Measurements from ENCODE around the gene DHX34. TPM values are rescaled to one million over a fixed set of nuclear protein-coding genes. Genes with fewer than 3 reads are reported as not detected.

DHX34 gene
- polyA plus RNA-seq, 1 of the 3 experiments (the other 2 are of a cell fraction) = 16.4 TPM

DNA sequence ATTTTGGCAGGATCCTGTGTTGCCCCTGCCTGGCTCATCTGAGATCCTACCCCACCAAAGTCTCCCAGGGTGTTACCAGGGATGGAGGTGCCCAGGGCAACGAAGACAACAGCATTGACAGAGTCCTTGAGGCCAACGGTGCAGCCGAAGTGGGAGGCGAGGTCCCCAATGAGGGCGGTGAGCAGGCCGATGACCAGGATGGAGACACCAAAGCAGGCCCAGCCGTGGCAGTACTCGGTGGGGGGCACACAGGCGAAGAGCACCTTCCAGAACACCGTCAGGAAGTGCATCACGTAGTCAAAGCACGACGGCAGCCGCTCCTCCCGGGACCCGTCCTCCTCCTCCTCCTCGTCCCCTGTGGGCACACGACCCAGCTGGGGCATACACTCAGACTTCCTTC lies 83.0 kb downstream of the DHX34 start:
- ChIA-PET POLR2A (no interaction called here), CTCF (interaction anchor here (0.7 to 9.3 kb wide), 9 partner anchors 15 to 274 kb away, joined by 3 to 168 read pairs (median 10); partner anchors contain the start of genes KPTN and NAPA)
- TF ChIP-seq POLR2AphosphoS5 (IDR thresholded peaks at IDR 0.05; ENCODE audit: low read depth, low read length) = no peak
- TF ChIP-seq YY1 (IDR thresholded peaks at IDR 0.05; ENCODE audit: low read depth) = no peak
- no peak for TF ChIP-seq TCF12 (IDR thresholded peaks at IDR 0.05)
- TF ChIP-seq RCOR1 (IDR thresholded peaks at IDR 0.05; ENCODE audit: low read length) = no peak
- TF ChIP-seq, protein P1, sequence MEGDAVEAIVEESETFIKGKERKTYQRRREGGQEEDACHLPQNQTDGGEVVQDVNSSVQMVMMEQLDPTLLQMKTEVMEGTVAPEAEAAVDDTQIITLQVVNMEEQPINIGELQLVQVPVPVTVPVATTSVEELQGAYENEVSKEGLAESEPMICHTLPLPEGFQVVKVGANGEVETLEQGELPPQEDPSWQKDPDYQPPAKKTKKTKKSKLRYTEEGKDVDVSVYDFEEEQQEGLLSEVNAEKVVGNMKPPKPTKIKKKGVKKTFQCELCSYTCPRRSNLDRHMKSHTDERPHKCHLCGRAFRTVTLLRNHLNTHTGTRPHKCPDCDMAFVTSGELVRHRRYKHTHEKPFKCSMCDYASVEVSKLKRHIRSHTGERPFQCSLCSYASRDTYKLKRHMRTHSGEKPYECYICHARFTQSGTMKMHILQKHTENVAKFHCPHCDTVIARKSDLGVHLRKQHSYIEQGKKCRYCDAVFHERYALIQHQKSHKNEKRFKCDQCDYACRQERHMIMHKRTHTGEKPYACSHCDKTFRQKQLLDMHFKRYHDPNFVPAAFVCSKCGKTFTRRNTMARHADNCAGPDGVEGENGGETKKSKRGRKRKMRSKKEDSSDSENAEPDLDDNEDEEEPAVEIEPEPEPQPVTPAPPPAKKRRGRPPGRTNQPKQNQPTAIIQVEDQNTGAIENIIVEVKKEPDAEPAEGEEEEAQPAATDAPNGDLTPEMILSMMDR (IDR thresholded peaks at IDR 0.05) = no peak
- TF ChIP-seq NRF1 (IDR thresholded peaks at IDR 0.05; ENCODE audit: low read depth, low read length) = no peak
- no peak for TF ChIP-seq GATA2 (CRISPR knock-in tag; IDR thresholded peaks at IDR 0.05)
- TF ChIP-seq GABPA (IDR thresholded peaks at IDR 0.05; ENCODE audit: low read depth) = no peak
- no peak for TF ChIP-seq EP300 (IDR thresholded peaks at IDR 0.05; ENCODE audit: borderline replicate concordance in 1 of 2, low read depth in 1 of 2, low read length in 1 of 2)
- TF ChIP-seq, protein P2, sequence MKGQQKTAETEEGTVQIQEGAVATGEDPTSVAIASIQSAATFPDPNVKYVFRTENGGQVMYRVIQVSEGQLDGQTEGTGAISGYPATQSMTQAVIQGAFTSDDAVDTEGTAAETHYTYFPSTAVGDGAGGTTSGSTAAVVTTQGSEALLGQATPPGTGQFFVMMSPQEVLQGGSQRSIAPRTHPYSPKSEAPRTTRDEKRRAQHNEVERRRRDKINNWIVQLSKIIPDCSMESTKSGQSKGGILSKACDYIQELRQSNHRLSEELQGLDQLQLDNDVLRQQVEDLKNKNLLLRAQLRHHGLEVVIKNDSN (IDR thresholded peaks at IDR 0.05; ENCODE audit: borderline replicate concordance, low read depth) = no peak
- no peak for TF ChIP-seq SMC3 (IDR thresholded peaks at IDR 0.05; ENCODE audit: low read depth, low read length)
- no peak for TF ChIP-seq EZH2phosphoT487 (IDR thresholded peaks at IDR 0.05; ENCODE audit: borderline replicate concordance, low read depth)
- TF ChIP-seq RFX5 (IDR thresholded peaks at IDR 0.05; ENCODE audit: low read length) = no peak
- no peak for TF ChIP-seq SIN3A (IDR thresholded peaks at IDR 0.05; ENCODE audit: borderline replicate concordance, low read depth, low read length)
- TF ChIP-seq, protein P3, sequence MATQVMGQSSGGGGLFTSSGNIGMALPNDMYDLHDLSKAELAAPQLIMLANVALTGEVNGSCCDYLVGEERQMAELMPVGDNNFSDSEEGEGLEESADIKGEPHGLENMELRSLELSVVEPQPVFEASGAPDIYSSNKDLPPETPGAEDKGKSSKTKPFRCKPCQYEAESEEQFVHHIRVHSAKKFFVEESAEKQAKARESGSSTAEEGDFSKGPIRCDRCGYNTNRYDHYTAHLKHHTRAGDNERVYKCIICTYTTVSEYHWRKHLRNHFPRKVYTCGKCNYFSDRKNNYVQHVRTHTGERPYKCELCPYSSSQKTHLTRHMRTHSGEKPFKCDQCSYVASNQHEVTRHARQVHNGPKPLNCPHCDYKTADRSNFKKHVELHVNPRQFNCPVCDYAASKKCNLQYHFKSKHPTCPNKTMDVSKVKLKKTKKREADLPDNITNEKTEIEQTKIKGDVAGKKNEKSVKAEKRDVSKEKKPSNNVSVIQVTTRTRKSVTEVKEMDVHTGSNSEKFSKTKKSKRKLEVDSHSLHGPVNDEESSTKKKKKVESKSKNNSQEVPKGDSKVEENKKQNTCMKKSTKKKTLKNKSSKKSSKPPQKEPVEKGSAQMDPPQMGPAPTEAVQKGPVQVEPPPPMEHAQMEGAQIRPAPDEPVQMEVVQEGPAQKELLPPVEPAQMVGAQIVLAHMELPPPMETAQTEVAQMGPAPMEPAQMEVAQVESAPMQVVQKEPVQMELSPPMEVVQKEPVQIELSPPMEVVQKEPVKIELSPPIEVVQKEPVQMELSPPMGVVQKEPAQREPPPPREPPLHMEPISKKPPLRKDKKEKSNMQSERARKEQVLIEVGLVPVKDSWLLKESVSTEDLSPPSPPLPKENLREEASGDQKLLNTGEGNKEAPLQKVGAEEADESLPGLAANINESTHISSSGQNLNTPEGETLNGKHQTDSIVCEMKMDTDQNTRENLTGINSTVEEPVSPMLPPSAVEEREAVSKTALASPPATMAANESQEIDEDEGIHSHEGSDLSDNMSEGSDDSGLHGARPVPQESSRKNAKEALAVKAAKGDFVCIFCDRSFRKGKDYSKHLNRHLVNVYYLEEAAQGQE (IDR thresholded peaks at IDR 0.05; ENCODE audit: low read depth, low read length) = no peak
- TF ChIP-seq TAF1 (IDR thresholded peaks at IDR 0.05; ENCODE audit: borderline replicate concordance, low read depth, low read length) = no peak
- TF ChIP-seq, protein P4, sequence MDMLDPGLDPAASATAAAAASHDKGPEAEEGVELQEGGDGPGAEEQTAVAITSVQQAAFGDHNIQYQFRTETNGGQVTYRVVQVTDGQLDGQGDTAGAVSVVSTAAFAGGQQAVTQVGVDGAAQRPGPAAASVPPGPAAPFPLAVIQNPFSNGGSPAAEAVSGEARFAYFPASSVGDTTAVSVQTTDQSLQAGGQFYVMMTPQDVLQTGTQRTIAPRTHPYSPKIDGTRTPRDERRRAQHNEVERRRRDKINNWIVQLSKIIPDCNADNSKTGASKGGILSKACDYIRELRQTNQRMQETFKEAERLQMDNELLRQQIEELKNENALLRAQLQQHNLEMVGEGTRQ (IDR thresholded peaks at IDR 0.05; ENCODE audit: borderline replicate concordance, low read depth, low read length) = no peak
- Histone ChIP-seq H3K9me2 (no peaks in the 10 kb centered on the region), H3F3A (replicated peaks; ENCODE audit: insufficient read depth) (peaks cover 10% of the 10 kb centered on the region), H3K36me3 (replicated peaks in 1 of 2; ENCODE audit: control insufficient read depth in 1 of 2, insufficient read depth in 2 of 2, low read length in 1 of 2) (no peaks in the 10 kb centered on the region), H3K27me3 (ENCODE audit: insufficient read depth) (no peaks in the 10 kb centered on the region), H3K27ac (ENCODE audit: low read depth in 2 of 2, low read length in 1 of 2) (no peak overlapping the region), H3K4me2 (no peak overlapping the region), H3K4me1 (ENCODE audit: control insufficient read depth in 1 of 2, insufficient read depth in 2 of 2, low read depth in 1 of 2, low read length in 1 of 2) (peaks cover 4 to 12% of the 10 kb centered on the region in 2 experiments; a peak in 2 of 4 replicates), H3K9ac (no peak overlapping the region), H3K79me2 (ENCODE audit: insufficient read depth) (no peaks in the 10 kb centered on the region), H3K4me3 (ENCODE audit: low read depth in 2 of 2, low read length in 1 of 2) (no peak overlapping the region), H4K20me1 (ENCODE audit: insufficient read depth) (no peaks in the 10 kb centered on the region), H2AFZ (ENCODE audit: low read depth) (no peak overlapping the region), H3K9me3 (no peaks in the 10 kb centered on the region)
- WGBS (ENCODE audit: low lambda C conversion rate) = 89% methylated on average over 18 of the region's 18 CpGs
- no peak for DNase-seq

Other genes with a start within 250 kb of the DHX34 start
- 3.9 and 7.6 TPM in 2 replicates for gene ZC3H4, start 235.5 kb upstream of the DHX34 start, polyA plus RNA-seq (2012; rRNA removed)
- 123 and 126 TPM in 2 replicates for gene SAE1, start 218.5 kb upstream of the DHX34 start, polyA plus RNA-seq (2012; rRNA removed)
- gene BBC3, start 118.1 kb upstream of the DHX34 start, polyA plus RNA-seq (2012; rRNA removed) = 14.5 and 16.1 TPM in 2 replicates
- 9.8 and 12.4 TPM in 2 replicates for gene CCDC9, start 92.8 kb upstream of the DHX34 start, polyA plus RNA-seq (2012; rRNA removed)
- gene INAFM1, start 74.4 kb upstream of the DHX34 start, polyA plus RNA-seq (2012; rRNA removed) = 3.8 and 5.5 TPM in 2 replicates
- 1.2 and 1.3 TPM in 2 replicates for gene C5AR1, start 39.5 kb upstream of the DHX34 start, polyA plus RNA-seq (2012; rRNA removed)
- 0.02 TPM in 1 of 2 replicates, not detected in the other for gene C5AR2, start 17.1 kb upstream of the DHX34 start, polyA plus RNA-seq (2012; rRNA removed)
- 61.0 and 69.8 TPM in 2 replicates for gene MEIS3, start 70.2 kb downstream of the DHX34 start, polyA plus RNA-seq (2012; rRNA removed)
- gene SLC8A2, start 122.6 kb downstream of the DHX34 start, polyA plus RNA-seq (2012; rRNA removed) = 0.29 and 0.58 TPM in 2 replicates
- gene KPTN, start 134.9 kb downstream of the DHX34 start, polyA plus RNA-seq (2012; rRNA removed) = 15.8 and 17.7 TPM in 2 replicates
- gene NAPA, start 165.7 kb downstream of the DHX34 start, polyA plus RNA-seq (2012; rRNA removed) = 80.0 and 84.1 TPM in 2 replicates
- 0.08 TPM in 2 replicates for gene ZNF541, start 223.8 kb downstream of the DHX34 start, polyA plus RNA-seq (2012; rRNA removed)